ENCODE measurements around the gene COL26A1. TPM values are rescaled to one million over a fixed set of nuclear protein-coding genes. Genes with fewer than 3 reads are reported as not detected.
"Not testable (repeated sequence)": the region's sequence is repeated elsewhere in the genome, so short reads cannot be mapped to it uniquely, and the experiment has no call there.

The COL26A1 gene
- total RNA-seq, 1 experiment from 2014 or later: 42.6 TPM

DNA sequence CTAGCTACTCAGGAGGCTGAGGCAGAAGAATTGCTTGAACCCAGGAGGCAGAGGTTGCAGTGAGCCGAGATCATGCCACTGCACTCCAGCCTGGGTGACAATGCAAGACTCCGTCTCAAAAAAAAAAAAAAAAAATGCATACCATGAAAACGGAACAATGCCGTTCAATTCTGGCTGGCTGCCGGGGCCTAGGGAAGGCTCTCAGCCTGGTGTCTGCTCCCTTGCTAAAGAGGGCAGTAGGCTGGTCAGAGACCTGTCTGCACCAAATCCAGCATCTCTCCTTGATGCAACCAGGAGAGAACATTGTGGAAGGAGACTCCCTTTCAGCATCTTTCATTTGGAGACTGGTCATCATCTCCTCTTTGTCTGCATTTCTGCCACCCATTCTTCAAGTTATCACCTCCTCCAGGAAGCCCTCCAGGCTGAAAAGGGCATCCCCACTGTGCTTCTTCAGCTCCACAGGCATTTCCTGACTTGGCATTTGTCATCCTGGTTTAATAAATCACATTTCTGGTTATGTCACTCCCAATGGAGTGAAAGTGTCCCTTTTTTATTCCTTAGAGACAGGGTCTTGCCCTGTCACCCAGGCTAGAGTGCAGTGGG is 241.8 kb downstream of the COL26A1 start:
- H4K20me1 ChIP-seq (ENCODE audit: control insufficient read depth, insufficient read depth, insufficient read length): no peaks in the 10 kb centered on the region
- H4K91ac ChIP-seq (ENCODE audit: insufficient read length, low read depth, low read length): no peak overlapping the region
- Mint-ChIP-seq H3K4me1 (peaks cover 10 to 16% of the 10 kb centered on the region in 2 experiments), H3K9me3 (no peaks in the 10 kb centered on the region), H3K27ac (no peak overlapping the region), H3K27me3 (ENCODE audit: low read depth) (peaks cover 13% of the 10 kb centered on the region), H3K4me3 (no peak overlapping the region), H3K36me3 (ENCODE audit: insufficient read depth in 1 of 3, low read depth in 3 of 3) (no peaks in the 10 kb centered on the region)
- TF ChIP-seq, protein P1, sequence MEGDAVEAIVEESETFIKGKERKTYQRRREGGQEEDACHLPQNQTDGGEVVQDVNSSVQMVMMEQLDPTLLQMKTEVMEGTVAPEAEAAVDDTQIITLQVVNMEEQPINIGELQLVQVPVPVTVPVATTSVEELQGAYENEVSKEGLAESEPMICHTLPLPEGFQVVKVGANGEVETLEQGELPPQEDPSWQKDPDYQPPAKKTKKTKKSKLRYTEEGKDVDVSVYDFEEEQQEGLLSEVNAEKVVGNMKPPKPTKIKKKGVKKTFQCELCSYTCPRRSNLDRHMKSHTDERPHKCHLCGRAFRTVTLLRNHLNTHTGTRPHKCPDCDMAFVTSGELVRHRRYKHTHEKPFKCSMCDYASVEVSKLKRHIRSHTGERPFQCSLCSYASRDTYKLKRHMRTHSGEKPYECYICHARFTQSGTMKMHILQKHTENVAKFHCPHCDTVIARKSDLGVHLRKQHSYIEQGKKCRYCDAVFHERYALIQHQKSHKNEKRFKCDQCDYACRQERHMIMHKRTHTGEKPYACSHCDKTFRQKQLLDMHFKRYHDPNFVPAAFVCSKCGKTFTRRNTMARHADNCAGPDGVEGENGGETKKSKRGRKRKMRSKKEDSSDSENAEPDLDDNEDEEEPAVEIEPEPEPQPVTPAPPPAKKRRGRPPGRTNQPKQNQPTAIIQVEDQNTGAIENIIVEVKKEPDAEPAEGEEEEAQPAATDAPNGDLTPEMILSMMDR (conservative IDR thresholded peaks at IDR 0.05): no peak
- no peak overlapping the region for H3K4ac ChIP-seq (ENCODE audit: low read depth, low read length)
- no peak overlapping the region for H2BK120ac ChIP-seq (ENCODE audit: low read depth, low read length, poor library complexity, severe bottlenecking)
- no peaks in the 10 kb centered on the region for H3K79me1 ChIP-seq (ENCODE audit: insufficient read depth, low read depth, low read length, poor library complexity, severe bottlenecking)
- no peak overlapping the region for H3T11ph ChIP-seq (ENCODE audit: low read length)
- no peak overlapping the region for H2BK12ac ChIP-seq (ENCODE audit: insufficient read length, low read depth, low read length)
- WGBS (ENCODE audit: extremely low coverage, insufficient read length, low lambda C conversion rate): no CpG with 5 or more reads among the region's 5 CpGs
- H3K27me3 ChIP-seq (ENCODE audit: insufficient read depth, low read length): no peaks in the 10 kb centered on the region
- no peak overlapping the region for H2BK15ac ChIP-seq (ENCODE audit: low read depth, low read length)
- H3K18ac ChIP-seq (ENCODE audit: insufficient read length, low read depth, low read length): no peak overlapping the region
- no peak overlapping the region for H2AFZ ChIP-seq (ENCODE audit: low read length)
- no peaks in the 10 kb centered on the region for H3K79me2 ChIP-seq (ENCODE audit: insufficient read depth, low read length)
- no peak overlapping the region for H3K27ac ChIP-seq (ENCODE audit: insufficient read length, low read depth, low read length)
- H4K8ac ChIP-seq (replicated peaks; ENCODE audit: insufficient read length, low read depth, low read length): no peak overlapping the region
- no peaks in the 10 kb centered on the region for H3K9me3 ChIP-seq (ENCODE audit: control insufficient read depth, low read depth, low read length)
- H2BK5ac ChIP-seq (ENCODE audit: insufficient read length, low read length): no peak overlapping the region
- no peak overlapping the region for H3K9ac ChIP-seq (ENCODE audit: extremely low read depth, insufficient read length, low read length)
- H3K56ac ChIP-seq (ENCODE audit: insufficient read length, low read depth, low read length): no peak overlapping the region
- H3K23me2 ChIP-seq (ENCODE audit: insufficient read length, low read depth, low read length, poor library complexity, severe bottlenecking): no peaks in the 10 kb centered on the region
- H2AK5ac ChIP-seq (ENCODE audit: insufficient read length, low read length): no peak overlapping the region
- no peak for DNase-seq
- no peak overlapping the region for H2BK20ac ChIP-seq (ENCODE audit: low read depth, low read length, poor library complexity, severe bottlenecking)
- H3K4me1 ChIP-seq (ENCODE audit: insufficient read depth, low read length): no peaks in the 10 kb centered on the region; the same call in 1 of the 2 replicates
- no peak overlapping the region for H4K5ac ChIP-seq (ENCODE audit: insufficient read length, low read depth, low read length)
- H3K4me2 ChIP-seq (ENCODE audit: insufficient read depth, insufficient read length, low read length): no peak overlapping the region
- H3K14ac ChIP-seq (ENCODE audit: insufficient read depth, low read length): no peak overlapping the region
- no peak overlapping the region for H3K23ac ChIP-seq (ENCODE audit: insufficient read length, low read depth, low read length)

DNA sequence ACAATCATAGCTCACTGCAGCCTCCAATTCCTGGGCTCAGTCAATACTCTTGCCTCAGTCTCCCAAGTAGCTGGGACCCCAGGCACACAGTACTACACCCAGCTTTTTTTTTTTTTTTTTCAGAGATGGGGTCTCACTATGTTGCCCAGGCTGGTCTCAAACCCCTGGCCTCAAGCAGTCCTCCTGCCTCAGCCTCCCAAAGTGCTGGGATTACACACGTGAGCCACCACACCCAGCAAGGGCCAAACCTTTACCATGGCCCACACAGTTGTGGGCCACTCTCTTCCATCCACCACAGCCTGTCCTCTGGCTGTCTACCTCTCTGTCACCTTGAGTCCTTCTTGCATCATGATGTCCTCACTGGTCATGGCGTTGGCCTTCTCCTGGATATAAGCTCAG is 242.3 kb downstream of the COL26A1 start:
- not testable (repeated sequence) for H4K8ac ChIP-seq (replicated peaks; ENCODE audit: insufficient read length, low read depth, low read length); H3K23me2 ChIP-seq (ENCODE audit: insufficient read length, low read depth, low read length, poor library complexity, severe bottlenecking); H3K4me1 ChIP-seq (ENCODE audit: insufficient read depth, low read length); H3K27me3 ChIP-seq (ENCODE audit: insufficient read depth, low read length); H3K4ac ChIP-seq (ENCODE audit: low read depth, low read length); H3T11ph ChIP-seq (ENCODE audit: low read length); H3K4me3 Mint-ChIP-seq; H3K9me3 Mint-ChIP-seq; H3K36me3 Mint-ChIP-seq (ENCODE audit: insufficient read depth in 1 of 3, low read depth in 3 of 3); H2BK12ac ChIP-seq (ENCODE audit: insufficient read length, low read depth, low read length); H2AK5ac ChIP-seq (ENCODE audit: insufficient read length, low read length); H3K4me2 ChIP-seq (ENCODE audit: insufficient read depth, insufficient read length, low read length); H3K27ac ChIP-seq (ENCODE audit: insufficient read length, low read depth, low read length); H2BK15ac ChIP-seq (ENCODE audit: low read depth, low read length); H3K23ac ChIP-seq (ENCODE audit: insufficient read length, low read depth, low read length); H2BK120ac ChIP-seq (ENCODE audit: low read depth, low read length, poor library complexity, severe bottlenecking); H2BK20ac ChIP-seq (ENCODE audit: low read depth, low read length, poor library complexity, severe bottlenecking); DNase-seq; H3K9me3 ChIP-seq (ENCODE audit: control insufficient read depth, low read depth, low read length); H3K9ac ChIP-seq (ENCODE audit: extremely low read depth, insufficient read length, low read length); H2BK5ac ChIP-seq (ENCODE audit: insufficient read length, low read length); H4K91ac ChIP-seq (ENCODE audit: insufficient read length, low read depth, low read length); H3K18ac ChIP-seq (ENCODE audit: insufficient read length, low read depth, low read length); H3K14ac ChIP-seq (ENCODE audit: insufficient read depth, low read length); H3K79me1 ChIP-seq (ENCODE audit: insufficient read depth, low read depth, low read length, poor library complexity, severe bottlenecking); H4K5ac ChIP-seq (ENCODE audit: insufficient read length, low read depth, low read length); H3K79me2 ChIP-seq (ENCODE audit: insufficient read depth, low read length); H3K56ac ChIP-seq (ENCODE audit: insufficient read length, low read depth, low read length); H2AFZ ChIP-seq (ENCODE audit: low read length); H4K20me1 ChIP-seq (ENCODE audit: control insufficient read depth, insufficient read depth, insufficient read length); H3K27ac Mint-ChIP-seq
- WGBS (ENCODE audit: extremely low coverage, insufficient read length, low lambda C conversion rate): no CpG with 5 or more reads among the region's 2 CpGs
- Mint-ChIP-seq H3K4me1 (peaks cover 10 to 16% of the 10 kb centered on the region in 2 experiments), H3K27me3 (ENCODE audit: low read depth) (peaks cover 14% of the 10 kb centered on the region)
